Measurements from ENCODE around the gene SPTB. TPM values are rescaled to one million over a fixed set of nuclear protein-coding genes. Genes with fewer than 3 reads are reported as not detected.

SPTB gene
- total RNA-seq, 1 donor from 2014 or later: 14.9 TPM

DNA sequence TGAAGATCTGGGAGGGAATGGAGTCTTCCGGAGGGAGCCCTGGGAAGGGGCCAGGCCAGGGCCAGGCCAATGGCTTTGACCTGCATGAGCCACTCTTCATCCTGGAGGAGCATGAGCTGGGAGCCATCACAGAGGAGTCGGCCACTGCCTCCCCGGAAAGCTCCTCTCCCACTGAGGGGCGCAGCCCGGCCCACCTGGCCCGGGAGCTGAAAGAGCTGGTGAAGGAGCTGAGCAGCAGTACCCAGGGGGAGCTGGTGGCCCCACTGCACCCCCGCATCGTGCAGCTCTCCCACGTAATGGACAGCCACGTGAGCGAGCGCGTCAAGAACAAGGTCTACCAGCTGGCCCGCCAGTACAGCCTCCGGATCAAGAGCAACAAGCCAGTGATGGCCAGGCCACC is 137.7 kb downstream of the SPTB start:
- TF ChIP-seq, protein P1, sequence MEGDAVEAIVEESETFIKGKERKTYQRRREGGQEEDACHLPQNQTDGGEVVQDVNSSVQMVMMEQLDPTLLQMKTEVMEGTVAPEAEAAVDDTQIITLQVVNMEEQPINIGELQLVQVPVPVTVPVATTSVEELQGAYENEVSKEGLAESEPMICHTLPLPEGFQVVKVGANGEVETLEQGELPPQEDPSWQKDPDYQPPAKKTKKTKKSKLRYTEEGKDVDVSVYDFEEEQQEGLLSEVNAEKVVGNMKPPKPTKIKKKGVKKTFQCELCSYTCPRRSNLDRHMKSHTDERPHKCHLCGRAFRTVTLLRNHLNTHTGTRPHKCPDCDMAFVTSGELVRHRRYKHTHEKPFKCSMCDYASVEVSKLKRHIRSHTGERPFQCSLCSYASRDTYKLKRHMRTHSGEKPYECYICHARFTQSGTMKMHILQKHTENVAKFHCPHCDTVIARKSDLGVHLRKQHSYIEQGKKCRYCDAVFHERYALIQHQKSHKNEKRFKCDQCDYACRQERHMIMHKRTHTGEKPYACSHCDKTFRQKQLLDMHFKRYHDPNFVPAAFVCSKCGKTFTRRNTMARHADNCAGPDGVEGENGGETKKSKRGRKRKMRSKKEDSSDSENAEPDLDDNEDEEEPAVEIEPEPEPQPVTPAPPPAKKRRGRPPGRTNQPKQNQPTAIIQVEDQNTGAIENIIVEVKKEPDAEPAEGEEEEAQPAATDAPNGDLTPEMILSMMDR (IDR thresholded peaks at IDR 0.05): no peak
- Histone ChIP-seq H3K27ac (no peak overlapping the region), H3K4me1 (peaks cover 9 to 26% of the 10 kb centered on the region in 2 donors), H3K4me3 (no peak overlapping the region), H3K27me3 (no peaks in the 10 kb centered on the region), H3K9me3 (no peaks in the 10 kb centered on the region), H3K36me3 (peaks cover 54 to 73% of the 10 kb centered on the region in 2 donors)
- DNase-seq (ENCODE audit: low spot score in 2 of 2): no peak
- intact Hi-C loops (cut with DNase I): no loop called here

DNA sequence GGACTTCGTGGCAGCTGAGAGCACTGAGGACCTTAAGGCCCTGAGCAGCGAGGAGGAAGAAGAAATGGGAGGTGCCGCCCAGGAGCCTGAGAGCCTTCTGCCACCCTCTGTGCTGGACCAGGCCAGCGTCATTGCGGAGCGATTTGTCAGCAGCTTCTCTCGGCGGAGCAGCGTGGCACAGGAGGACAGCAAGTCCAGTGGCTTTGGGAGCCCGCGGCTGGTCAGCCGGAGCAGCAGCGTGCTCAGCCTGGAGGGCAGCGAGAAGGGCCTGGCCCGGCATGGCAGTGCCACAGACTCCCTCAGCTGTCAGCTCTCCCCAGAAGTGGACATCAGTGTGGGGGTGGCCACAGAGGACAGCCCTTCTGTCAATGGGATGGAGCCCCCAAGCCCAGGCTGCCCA is 138.5 kb downstream of the SPTB start:
- Histone ChIP-seq H3K4me1 (peaks cover 4 to 20% of the 10 kb centered on the region in 2 donors), H3K4me3 (no peak overlapping the region), H3K36me3 (peaks cover 57 to 81% of the 10 kb centered on the region in 2 donors), H3K9me3 (no peaks in the 10 kb centered on the region), H3K27ac (no peak overlapping the region), H3K27me3 (no peaks in the 10 kb centered on the region)
- TF ChIP-seq, protein P1 (IDR thresholded peaks at IDR 0.05): no peak
- intact Hi-C loops (cut with DNase I): no loop called here
- DNase-seq (ENCODE audit: low spot score in 2 of 2): no peak

DNA sequence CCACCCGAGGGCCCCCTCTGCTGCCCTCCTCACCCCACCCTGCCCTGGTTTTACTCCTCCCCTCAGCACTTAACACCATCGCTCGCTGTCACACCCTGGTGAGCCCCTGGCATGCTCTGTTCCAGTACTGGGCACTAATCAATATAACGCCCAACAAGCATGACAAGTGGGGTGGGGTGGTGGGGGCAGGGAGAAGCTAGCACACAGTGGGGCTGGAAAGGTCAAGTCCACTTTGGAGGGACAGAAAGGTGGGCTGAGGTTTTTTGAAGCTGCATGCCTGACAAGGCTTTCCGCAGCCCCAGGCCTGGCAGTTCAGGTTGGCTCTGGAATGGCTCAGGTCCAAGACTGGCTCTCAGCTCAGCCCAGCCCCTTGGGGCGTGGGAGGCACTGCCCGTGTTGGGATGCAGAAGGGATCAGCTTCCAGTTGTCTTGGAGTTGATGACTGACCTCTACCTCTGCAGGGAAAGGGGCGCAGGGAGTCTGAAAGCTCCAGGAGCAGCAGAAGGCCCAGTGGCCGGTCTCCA is 141.4 kb downstream of the SPTB start:
- H3K27me3 ChIP-seq: no peaks in the 10 kb centered on the region
- no peak overlapping the region for H3K4me3 ChIP-seq
- peak overlapping the region; percentile 9 to 11 for H3K27ac ChIP-seq
- intact Hi-C loops (cut with DNase I): no loop called here
- H3K9me3 ChIP-seq: no peaks in the 10 kb centered on the region
- TF ChIP-seq, protein P1 (IDR thresholded peaks at IDR 0.05): no peak
- H3K36me3 ChIP-seq: peaks cover 51 to 68% of the 10 kb centered on the region in 2 donors
- no peak for DNase-seq (ENCODE audit: low spot score in 2 of 2)
- peaks cover 4 to 7% of the 10 kb centered on the region in 2 donors for H3K4me1 ChIP-seq

DNA sequence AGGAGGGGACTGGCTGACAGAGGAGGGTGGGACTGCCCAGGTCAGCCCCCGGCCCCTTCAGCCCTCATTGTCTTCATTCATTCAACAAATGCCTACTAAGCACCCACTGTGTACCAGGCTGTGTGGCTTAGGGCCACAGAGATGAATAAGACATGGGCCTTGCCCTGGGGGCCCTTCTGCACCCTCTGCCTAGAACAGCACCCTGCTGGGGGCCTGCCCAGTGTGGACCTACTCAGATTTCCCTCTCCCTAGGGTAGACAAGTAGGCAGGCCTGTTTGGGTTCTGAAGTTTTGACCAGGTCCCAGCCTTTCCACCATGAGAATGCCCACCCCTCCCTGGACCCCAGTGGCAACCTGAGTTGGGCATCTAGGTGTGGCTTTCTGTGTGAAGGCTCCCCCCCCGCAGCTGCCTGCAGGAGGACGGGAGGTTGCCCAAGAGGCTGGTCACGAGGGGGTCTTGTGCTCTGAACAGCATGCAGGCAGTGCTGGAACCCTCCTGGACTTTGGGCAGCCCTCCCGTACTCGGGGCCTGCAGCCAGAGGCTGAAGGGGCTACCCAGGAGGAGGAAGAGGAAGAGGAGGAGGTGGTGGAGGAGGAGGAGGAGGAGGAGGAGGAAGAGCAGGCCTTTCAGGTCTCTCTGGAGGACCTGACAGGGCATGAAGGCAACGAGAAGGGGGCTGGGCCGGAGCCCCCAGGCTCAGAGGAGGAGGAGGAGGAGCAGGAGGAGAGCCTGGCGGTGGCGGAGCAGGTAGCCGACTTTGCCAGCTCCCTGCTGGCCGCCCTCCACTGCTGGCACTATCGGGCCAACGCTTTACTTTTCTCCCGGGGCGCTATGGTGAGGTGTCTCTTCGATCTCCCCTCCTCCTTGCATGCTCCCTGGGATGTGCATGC is 142.1 kb downstream of the SPTB start:
- Histone ChIP-seq H3K27me3 (no peaks in the 10 kb centered on the region), H3K4me3 (no peak overlapping the region), H3K27ac (peak overlapping the region; percentile 9 to 11), H3K9me3 (no peaks in the 10 kb centered on the region), H3K4me1 (peaks cover 4 to 7% of the 10 kb centered on the region in 2 donors), H3K36me3 (peaks cover 47 to 66% of the 10 kb centered on the region in 2 donors)
- DNase-seq (ENCODE audit: low spot score in 2 of 2): no peak
- intact Hi-C loops (cut with DNase I): no loop called here
- TF ChIP-seq, protein P1 (IDR thresholded peaks at IDR 0.05): no peak

DNA sequence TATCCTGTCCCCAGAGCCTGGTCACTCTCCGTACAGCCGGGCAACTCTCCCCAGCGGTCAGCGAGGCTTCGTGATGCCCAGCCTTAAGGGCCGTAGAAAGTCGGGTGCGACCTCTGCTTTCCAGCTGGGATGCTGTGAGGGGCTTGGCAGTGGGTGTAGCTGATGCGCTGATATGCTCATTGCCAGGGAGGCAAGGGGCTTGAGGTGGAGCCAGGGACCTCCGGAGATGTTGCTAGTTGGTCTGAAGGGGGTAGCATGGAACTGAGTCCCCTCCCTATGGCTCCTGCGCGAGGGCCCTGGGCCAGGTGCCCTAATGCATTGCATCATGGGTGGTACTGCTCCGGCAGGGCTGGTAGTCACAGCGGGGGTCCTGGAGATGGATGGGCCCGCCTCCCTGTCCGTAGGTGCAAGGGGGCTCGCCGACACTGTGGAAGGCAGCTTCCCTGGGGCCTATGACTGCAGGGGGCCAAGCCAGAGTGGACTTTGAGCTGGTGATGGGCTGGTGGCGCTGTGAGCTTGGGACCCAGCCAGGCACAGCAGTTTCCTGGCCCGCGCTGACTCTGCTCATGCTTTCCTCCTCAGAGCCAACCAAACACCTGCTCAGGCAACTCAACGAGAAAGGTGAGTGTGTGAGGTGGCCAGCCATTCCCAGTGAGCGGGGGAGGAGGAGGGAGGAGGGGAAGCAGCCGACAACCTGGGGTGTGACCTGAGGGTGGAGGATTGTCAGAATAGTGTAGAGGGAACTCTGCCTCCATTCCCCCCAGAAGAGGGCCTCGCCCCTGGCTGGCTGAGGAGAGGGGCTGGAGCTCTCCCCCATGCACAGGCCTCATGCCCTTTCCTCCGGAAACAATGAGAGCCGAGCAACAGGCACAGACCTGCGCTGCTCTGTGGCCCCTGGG is 143.2 kb downstream of the SPTB start:
- intact Hi-C loops (cut with DNase I): no loop called here
- H3K27ac ChIP-seq: peak overlapping the region in 1 of 2 donors; percentile 11
- DNase-seq (ENCODE audit: low spot score in 2 of 2): no peak

More for the DNA sequence above, 143.2 kb downstream of the SPTB start:
- TF ChIP-seq, protein P1 (IDR thresholded peaks at IDR 0.05): no peak
- Histone ChIP-seq H3K27me3 (no peaks in the 10 kb centered on the region), H3K4me1 (peaks cover 4 to 7% of the 10 kb centered on the region in 2 donors), H3K4me3 (no peak overlapping the region), H3K36me3 (peaks cover 47 to 66% of the 10 kb centered on the region in 2 donors), H3K9me3 (no peaks in the 10 kb centered on the region)

Measured in ascending aorta (tissue), 2 donors.